ENCODE data around the gene PHTF2.

Gene PHTF2

DNA sequence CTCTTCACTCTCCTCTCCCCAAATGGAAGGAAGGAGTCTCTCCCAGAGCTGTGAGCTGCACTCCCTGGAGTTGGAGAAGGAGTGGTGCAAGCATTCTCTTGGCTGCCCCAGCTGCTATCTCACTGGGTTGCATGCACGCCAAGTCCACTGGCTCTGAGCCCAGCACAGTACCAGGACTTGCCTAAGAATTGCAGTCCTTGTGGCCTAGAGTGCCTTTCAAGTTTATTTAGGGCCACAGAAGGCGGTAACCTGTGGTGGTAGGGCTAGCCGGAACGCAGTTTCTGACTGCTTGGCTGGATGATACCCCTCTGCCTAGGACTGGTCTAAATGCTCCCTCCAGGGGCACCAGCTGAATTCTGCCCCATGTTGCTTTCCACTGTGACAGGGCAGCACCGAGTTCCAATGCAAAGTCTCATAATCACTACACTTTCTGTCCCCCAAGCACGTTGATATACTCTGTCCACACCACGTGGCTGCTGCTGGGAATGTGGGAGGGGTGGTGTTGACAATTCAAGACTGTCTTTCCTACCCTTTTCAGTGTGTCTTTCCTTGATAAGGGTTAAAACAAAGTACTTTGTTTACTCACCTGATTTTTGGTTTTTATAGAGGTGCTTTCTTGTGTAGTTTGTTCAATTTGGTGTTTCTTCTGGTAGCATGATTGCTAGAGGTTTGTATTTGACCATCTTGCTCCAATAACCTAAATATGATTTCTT lies 57.0 kb downstream of the PHTF2 start:
- H3K4me3 ChIP-seq (ENCODE audit: low read length) = no peak overlapping the region
- peak; percentile 40 for DNase-seq (ENCODE audit: low read depth)
- TF ChIP-seq, protein P1, sequence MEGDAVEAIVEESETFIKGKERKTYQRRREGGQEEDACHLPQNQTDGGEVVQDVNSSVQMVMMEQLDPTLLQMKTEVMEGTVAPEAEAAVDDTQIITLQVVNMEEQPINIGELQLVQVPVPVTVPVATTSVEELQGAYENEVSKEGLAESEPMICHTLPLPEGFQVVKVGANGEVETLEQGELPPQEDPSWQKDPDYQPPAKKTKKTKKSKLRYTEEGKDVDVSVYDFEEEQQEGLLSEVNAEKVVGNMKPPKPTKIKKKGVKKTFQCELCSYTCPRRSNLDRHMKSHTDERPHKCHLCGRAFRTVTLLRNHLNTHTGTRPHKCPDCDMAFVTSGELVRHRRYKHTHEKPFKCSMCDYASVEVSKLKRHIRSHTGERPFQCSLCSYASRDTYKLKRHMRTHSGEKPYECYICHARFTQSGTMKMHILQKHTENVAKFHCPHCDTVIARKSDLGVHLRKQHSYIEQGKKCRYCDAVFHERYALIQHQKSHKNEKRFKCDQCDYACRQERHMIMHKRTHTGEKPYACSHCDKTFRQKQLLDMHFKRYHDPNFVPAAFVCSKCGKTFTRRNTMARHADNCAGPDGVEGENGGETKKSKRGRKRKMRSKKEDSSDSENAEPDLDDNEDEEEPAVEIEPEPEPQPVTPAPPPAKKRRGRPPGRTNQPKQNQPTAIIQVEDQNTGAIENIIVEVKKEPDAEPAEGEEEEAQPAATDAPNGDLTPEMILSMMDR (conservative IDR thresholded peaks at IDR 0.05; ENCODE audit: low read length) = no peak

DNA sequence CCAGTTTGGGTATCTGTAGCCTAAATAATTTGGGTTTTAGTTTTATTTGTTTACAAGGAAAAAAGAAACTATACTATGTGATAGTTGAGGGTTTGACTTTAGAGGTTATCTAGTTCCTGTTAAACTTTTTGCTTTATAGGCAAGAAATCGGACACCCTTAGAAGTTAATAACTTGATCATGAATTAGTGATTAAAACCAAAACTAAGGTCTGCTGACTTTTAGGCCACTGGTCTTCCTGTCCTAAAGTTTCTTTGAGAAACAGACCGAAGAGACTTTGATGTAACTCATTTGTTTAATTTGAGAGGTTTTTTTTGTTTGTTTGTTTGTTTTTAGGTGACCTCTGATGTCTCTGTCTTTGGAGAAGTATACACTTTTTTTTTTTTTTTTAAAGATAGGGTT lies 59.7 kb downstream of the PHTF2 start:
- H3K4me3 ChIP-seq (ENCODE audit: low read length) = no peak overlapping the region
- TF ChIP-seq, protein P1 (conservative IDR thresholded peaks at IDR 0.05; ENCODE audit: low read length) = no peak

DNA sequence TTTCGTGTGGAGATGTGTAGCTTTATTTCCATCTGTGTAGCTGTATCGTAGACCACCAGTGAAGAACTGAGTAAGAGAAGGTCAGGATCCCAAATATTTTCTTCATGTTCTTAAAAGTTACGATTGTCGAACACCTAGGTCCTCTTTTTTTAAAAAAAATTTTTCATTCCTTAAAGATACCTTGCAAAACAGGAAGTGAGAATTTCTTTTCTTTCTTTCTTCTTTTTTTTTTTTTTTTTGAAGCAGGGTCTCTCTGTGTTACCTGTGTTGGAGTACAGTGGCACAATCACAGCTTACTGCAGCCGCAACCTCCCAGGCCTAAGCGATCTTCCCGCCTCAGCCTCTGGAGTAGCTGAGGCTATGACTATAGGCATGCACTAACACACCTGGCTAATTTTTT lies 60.8 kb downstream of the PHTF2 start:
- TF ChIP-seq, protein P1 (conservative IDR thresholded peaks at IDR 0.05; ENCODE audit: low read length) = no peak
- DNase-seq (ENCODE audit: low read depth) = no peak
- no peak overlapping the region for H3K4me3 ChIP-seq (ENCODE audit: low read length)

More for the DNA sequence above, 59.7 kb downstream of the PHTF2 start:
- DNase-seq (ENCODE audit: low read depth) = no peak

DNA sequence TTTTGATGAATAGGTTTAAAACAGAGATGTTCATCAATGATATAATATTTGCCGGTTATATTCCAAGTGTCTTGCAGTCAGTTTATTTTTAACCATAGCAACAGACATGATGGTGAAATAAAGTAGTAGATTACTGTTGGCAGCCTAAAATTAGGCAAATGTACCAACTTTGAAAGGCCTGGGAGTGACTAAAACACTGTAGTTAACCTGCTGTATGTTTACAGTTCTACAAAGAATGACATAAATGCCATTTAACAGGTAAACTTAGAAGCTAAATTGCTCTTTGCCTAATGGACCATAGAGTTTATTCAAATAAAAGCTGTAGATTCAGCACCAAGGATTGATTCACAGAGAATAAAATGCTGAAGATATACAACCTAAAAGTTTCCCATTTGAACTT lies 64.1 kb downstream of the PHTF2 start:
- H3K4me3 ChIP-seq (ENCODE audit: low read length) = no peak overlapping the region
- peak; percentile 39 for DNase-seq (ENCODE audit: low read depth)
- TF ChIP-seq, protein P1 (conservative IDR thresholded peaks at IDR 0.05; ENCODE audit: low read length) = no peak

DNA sequence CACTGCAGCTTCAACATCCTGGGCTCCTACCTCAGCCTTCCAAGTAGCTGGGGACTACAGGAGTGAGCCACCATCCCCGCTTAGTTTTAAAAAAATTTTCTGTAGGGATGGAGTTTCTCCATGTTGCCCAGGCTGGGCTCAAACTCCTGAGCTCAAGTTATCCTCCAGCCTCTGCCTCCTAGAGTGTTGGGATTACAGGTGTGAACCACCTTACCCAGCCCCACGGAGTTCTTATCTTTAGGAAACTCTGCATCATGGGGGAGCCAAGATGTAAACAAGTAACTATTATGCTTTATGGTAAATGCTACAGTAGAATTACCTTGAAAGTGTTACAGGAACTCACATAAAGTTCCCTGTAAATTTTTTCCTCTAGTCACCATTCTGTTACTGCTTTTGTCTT lies 65.3 kb downstream of the PHTF2 start:
- no peak overlapping the region for H3K4me3 ChIP-seq (ENCODE audit: low read length)
- TF ChIP-seq, protein P1 (conservative IDR thresholded peaks at IDR 0.05; ENCODE audit: low read length) = no peak
- no peak for DNase-seq (ENCODE audit: low read depth)

DNA sequence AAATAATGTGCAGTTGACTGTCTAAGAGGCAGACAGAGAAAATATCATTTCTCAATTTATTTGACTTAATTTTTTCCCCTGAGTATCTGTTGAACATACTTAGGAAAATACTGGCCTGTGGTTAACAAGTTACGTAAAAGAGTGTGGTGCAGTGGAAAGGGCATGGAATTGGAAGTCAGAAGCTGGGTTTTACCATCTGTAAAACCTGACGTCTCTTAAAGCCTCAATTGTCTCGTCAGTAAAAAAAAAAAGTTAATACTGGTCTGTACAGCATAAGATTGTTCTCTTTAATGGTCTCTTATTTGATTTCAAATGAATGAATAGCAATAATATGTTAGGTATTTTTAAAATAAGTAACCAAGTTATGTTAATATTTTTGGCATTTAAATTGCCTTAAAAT lies 67.8 kb downstream of the PHTF2 start:
- peak; percentile 88 for DNase-seq (ENCODE audit: low read depth)
- no peak overlapping the region for H3K4me3 ChIP-seq (ENCODE audit: low read length)
- TF ChIP-seq, protein P1 (conservative IDR thresholded peaks at IDR 0.05; ENCODE audit: low read length) = no peak

DNA sequence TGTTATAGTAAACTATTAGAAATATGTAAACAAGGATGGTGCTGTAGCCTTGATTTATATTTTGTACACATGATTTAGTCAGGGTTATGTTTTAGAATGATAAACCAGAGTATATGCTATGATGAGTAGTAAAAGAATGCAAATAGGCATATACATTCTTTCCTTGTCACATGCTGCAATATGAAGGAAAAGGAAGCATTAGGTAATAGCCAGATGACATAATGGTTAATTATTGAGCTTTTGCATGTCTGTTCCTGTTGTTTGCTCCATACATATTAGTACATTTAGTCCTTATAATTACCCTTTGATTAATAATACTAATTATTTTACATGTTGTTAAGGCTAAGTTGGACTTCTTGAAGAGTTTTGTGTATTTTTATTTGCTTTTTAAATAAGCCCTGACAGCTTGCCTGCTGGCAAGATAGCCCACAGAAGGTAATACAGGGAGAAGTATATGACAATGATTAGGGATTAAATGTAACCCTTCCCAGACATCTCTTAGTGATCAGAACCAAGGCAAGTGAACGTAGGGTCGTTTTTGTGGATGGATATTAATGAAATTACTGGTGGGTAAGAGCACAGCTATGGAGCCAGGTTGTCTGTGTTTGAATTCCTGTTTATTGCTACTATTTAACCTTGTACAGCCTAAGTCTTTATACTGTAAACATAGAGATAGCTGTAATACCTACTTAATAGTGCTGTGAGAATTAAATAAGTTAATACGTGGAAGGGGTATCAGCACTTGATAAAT lies 68.4 kb downstream of the PHTF2 start:
- no peak overlapping the region for H3K4me3 ChIP-seq (ENCODE audit: low read length)
- TF ChIP-seq, protein P1 (conservative IDR thresholded peaks at IDR 0.05; ENCODE audit: low read length) = no peak
- DNase-seq (ENCODE audit: low read depth) = peak; percentile 85
